Neuronal stem cell (in vitro differentiated cells): Measurements from ENCODE around the gene TMF1.

Experiments
- DNase-seq: peaks from one replicate; pipeline ENCODE4 v3.0.0-alpha.2; 2013; ENCODE audit warnings: low spot score
- H2AFZ ChIP-seq: one replicate; pipeline ENCODE4 v1.6.1; 2013; ENCODE audit warnings: mild to moderate bottlenecking, low read length, inconsistent platforms
- H2AK5ac ChIP-seq: 2 replicates; pipeline ENCODE4 v1.6.1; 2013; ENCODE audit warnings: low read depth, mild to moderate bottlenecking, inconsistent platforms, low read length, moderate library complexity, mixed read lengths
- H2BK120ac ChIP-seq: 2 replicates; pipeline ENCODE4 v1.6.1; 2013; ENCODE audit warnings: low read depth, mild to moderate bottlenecking, inconsistent platforms, low read length, moderate library complexity, mixed read lengths
- H2BK12ac ChIP-seq: one replicate; pipeline ENCODE4 v1.6.1; 2013; ENCODE audit warnings: low read length, inconsistent platforms
- H2BK15ac ChIP-seq: 2 replicates; pipeline ENCODE4 v1.6.1; 2013; ENCODE audit warnings: mild to moderate bottlenecking, low read length, inconsistent platforms, mixed read lengths
- H2BK5ac ChIP-seq: one replicate; pipeline ENCODE4 v1.6.1; 2013; ENCODE audit warnings: inconsistent platforms, mild to moderate bottlenecking, low read length, moderate library complexity
- H3K14ac ChIP-seq: one replicate; pipeline ENCODE4 v1.6.1; 2013; ENCODE audit warnings: low read length, inconsistent platforms
- H3K18ac ChIP-seq: 2 replicates; pipeline ENCODE4 v1.6.1; 2013; ENCODE audit warnings: low read length, inconsistent platforms
- H3K23ac ChIP-seq: 2 replicates; pipeline ENCODE4 v1.6.1; 2013; ENCODE audit warnings: low read depth, mild to moderate bottlenecking, mixed read lengths, low read length, inconsistent platforms; ENCODE audit not compliant: poor library complexity
- H3K27ac ChIP-seq: replicated peaks from 3 replicates; pipeline ENCODE4 v1.5.1; 2013; ENCODE audit warnings: low read length, inconsistent platforms
- H3K27me3 ChIP-seq, 3 experiments: 2 replicates each; pipeline ENCODE4 v1.6.1; 2013; ENCODE audit warnings: low read length in 3 of 3, mild to moderate bottlenecking in 2 of 3, inconsistent platforms in 1 of 3, low read depth in 1 of 3, mixed read lengths in 1 of 3, moderate library complexity in 1 of 3; ENCODE audit not compliant: control insufficient read depth in 3 of 3, insufficient read depth in 3 of 3
- H3K36me3 ChIP-seq, 2 donors: replicated peaks in 1 of 2; 2 replicates each; pipeline ENCODE4 v1.6.1; 2013; ENCODE audit warnings: low read length in 2 of 2; ENCODE audit not compliant: control insufficient read depth in 2 of 2, insufficient read depth in 2 of 2
- H3K4ac ChIP-seq: 2 replicates; pipeline ENCODE4 v1.6.1; 2013; ENCODE audit warnings: inconsistent platforms, mild to moderate bottlenecking, low read length, moderate library complexity
- H3K4me1 ChIP-seq, 2 donors: 1 replicate in 1 of 2; 2 replicates in 1 of 2; pipeline ENCODE4 v1.6.1; 2013; ENCODE audit warnings: low read length in 2 of 2, low read depth in 1 of 2; ENCODE audit not compliant: control insufficient read depth in 2 of 2, insufficient read depth in 1 of 2
- H3K4me2 ChIP-seq: one replicate; pipeline ENCODE4 v1.6.1; 2013; ENCODE audit warnings: mild to moderate bottlenecking, low read length, inconsistent platforms; ENCODE audit not compliant: insufficient read depth, poor library complexity, severe bottlenecking
- H3K4me3 ChIP-seq, 2 donors: 2 replicates each; pipeline ENCODE4 v1.5.1; 2013; ENCODE audit warnings: low read length in 2 of 2, mild to moderate bottlenecking in 2 of 2, inconsistent platforms in 1 of 2, moderate library complexity in 1 of 2
- H3K79me1 ChIP-seq: one replicate; pipeline ENCODE4 v1.6.1; 2013; ENCODE audit warnings: low read depth, mild to moderate bottlenecking, inconsistent platforms, low read length, moderate library complexity
- H3K9ac ChIP-seq: one replicate; pipeline ENCODE4 v1.6.1; 2013; ENCODE audit warnings: mild to moderate bottlenecking, low read depth, low read length, inconsistent platforms; ENCODE audit not compliant: poor library complexity
- H3K9me3 ChIP-seq, 2 donors: replicated peaks in 1 of 2; 2 replicates each; pipeline versions ENCODE3 to v1.6.1; 2013; ENCODE audit warnings: low read length in 2 of 2, mild to moderate bottlenecking in 2 of 2, inconsistent platforms in 1 of 2, low read depth in 1 of 2, mixed read lengths in 1 of 2, moderate library complexity in 1 of 2; ENCODE audit not compliant: control insufficient read depth in 2 of 2, insufficient read depth in 1 of 2
- H4K8ac ChIP-seq: one replicate; pipeline ENCODE4 v1.6.1; 2013; ENCODE audit warnings: low read depth, mild to moderate bottlenecking, inconsistent platforms, low read length, moderate library complexity
- H4K91ac ChIP-seq: one replicate; pipeline ENCODE4 v1.6.1; 2013; ENCODE audit warnings: low read length, low read depth, mild to moderate bottlenecking, inconsistent platforms; ENCODE audit not compliant: poor library complexity
- WGBS, 2 donors: extraction: QIAGEN DNeasy Blood & Tissue Kit; methylation state at CpG; one replicate each; pipeline ENCODE4 v1.1.7; 2013; ENCODE audit warnings: missing lambda C conversion rate in 2 of 2, mixed read lengths in 1 of 2; ENCODE audit not compliant: insufficient read length in 2 of 2, insufficient replicate concordance in 1 of 2; ENCODE audit errors: extremely low coverage in 2 of 2; 5-methylcytosine and 5-hydroxymethylcytosine counted together

The TMF1 gene

DNA sequence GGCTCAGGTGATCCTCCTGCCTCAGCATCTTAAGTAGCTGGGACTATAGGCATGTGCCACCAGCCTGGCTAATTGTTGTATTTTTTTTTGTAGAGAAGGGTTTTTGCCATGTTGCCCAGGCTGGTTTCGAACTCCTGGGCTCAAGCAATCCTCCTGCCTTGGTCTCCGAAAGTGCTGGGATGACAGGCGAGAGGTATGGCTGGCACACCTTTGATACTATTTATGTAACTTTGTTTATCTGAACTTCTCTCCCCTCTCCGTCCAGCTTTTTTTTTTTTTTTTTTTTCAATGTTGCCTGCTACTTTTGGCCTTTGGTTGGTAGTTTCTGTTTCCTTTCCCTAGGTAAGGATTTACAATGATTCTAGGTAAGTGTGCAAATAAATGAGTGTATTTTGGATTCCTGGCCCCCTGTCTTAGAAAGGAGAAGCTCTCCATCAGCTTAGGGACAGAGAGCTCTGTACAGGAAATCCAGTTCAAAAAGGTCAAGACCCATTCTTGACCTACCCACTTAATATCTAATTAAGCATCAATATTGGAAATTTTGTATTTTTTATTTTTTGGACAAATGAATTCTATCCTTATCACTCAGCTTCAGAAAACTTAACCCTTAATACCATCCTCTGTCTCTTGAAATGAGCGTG lies 39.4 kb upstream of the TMF1 start:
- H3K79me1 ChIP-seq, result no peaks in the 10 kb centered on the region
- no peak overlapping the region for H2BK5ac ChIP-seq
- no peak overlapping the region for H3K18ac ChIP-seq
- no peak overlapping the region for H4K8ac ChIP-seq
- no peak overlapping the region for H2BK12ac ChIP-seq
- peaks cover 7 to 11% of the 10 kb centered on the region in 2 donors for H3K4me1 ChIP-seq
- no peak overlapping the region for H3K14ac ChIP-seq
- H3K4me2 ChIP-seq, result no peak overlapping the region
- H4K91ac ChIP-seq, result no peak overlapping the region
- peak overlapping the region; percentile 59 for H3K27ac ChIP-seq
- no peaks in the 10 kb centered on the region for H3K9me3 ChIP-seq
- no peak overlapping the region for H2BK15ac ChIP-seq
- WGBS, 2 donors, result no CpG with 5 or more reads among the region's 5 CpGs
- DNase-seq, result no peak
- no peak overlapping the region for H2BK120ac ChIP-seq
- H3K27me3 ChIP-seq, result no peaks in the 10 kb centered on the region
- no peak overlapping the region for H2AFZ ChIP-seq
- H3K23ac ChIP-seq, result no peak overlapping the region
- peaks cover 0 to 10% of the 10 kb centered on the region in 2 donors for H3K36me3 ChIP-seq
- H3K4ac ChIP-seq, result no peak overlapping the region
- H2AK5ac ChIP-seq, result no peak overlapping the region
- no peak overlapping the region for H3K4me3 ChIP-seq
- H3K9ac ChIP-seq, result no peak overlapping the region

DNA sequence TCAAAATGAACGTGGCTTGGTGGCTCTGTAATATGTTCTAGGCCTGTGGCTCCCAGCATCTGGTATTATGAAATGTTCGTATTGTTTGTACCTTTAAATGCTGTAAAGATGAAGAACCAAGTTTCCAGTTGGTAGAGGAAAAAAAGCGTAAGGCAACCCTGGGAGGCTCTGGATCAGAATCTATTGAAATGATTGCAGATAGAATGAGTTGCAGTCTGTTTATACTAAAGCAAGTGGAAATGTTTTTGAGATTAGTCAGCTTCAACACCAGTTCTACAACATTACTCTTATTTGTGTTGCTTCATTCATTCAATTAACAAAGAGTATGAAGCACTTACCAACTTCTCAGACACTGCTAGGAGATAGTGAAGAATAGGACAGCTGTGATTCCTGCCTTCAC lies 37.9 kb upstream of the TMF1 start:
- no peaks in the 10 kb centered on the region for H3K9me3 ChIP-seq
- no peak overlapping the region for H4K91ac ChIP-seq
- H3K27ac ChIP-seq, result no peak overlapping the region
- peaks cover 16 to 18% of the 10 kb centered on the region in 2 donors for H3K4me1 ChIP-seq
- no peak overlapping the region for H3K18ac ChIP-seq
- no peak overlapping the region for H3K9ac ChIP-seq
- no peak overlapping the region for H3K14ac ChIP-seq
- no peak overlapping the region for H2AK5ac ChIP-seq
- H3K23ac ChIP-seq, result no peak overlapping the region
- H2BK12ac ChIP-seq, result no peak overlapping the region
- no peak overlapping the region for H2BK5ac ChIP-seq
- no peak overlapping the region for H2BK120ac ChIP-seq
- H3K79me1 ChIP-seq, result no peaks in the 10 kb centered on the region
- H4K8ac ChIP-seq, result no peak overlapping the region
- H3K4me2 ChIP-seq, result no peak overlapping the region
- no CpG with 5 or more reads among the region's 3 CpGs for WGBS, 2 donors
- no peak for DNase-seq
- no peak overlapping the region for H2AFZ ChIP-seq
- H3K27me3 ChIP-seq, result no peaks in the 10 kb centered on the region
- no peak overlapping the region for H3K4ac ChIP-seq
- no peak overlapping the region for H2BK15ac ChIP-seq
- H3K36me3 ChIP-seq, result peaks cover 0 to 8% of the 10 kb centered on the region in 2 donors
- H3K4me3 ChIP-seq, result no peak overlapping the region

DNA sequence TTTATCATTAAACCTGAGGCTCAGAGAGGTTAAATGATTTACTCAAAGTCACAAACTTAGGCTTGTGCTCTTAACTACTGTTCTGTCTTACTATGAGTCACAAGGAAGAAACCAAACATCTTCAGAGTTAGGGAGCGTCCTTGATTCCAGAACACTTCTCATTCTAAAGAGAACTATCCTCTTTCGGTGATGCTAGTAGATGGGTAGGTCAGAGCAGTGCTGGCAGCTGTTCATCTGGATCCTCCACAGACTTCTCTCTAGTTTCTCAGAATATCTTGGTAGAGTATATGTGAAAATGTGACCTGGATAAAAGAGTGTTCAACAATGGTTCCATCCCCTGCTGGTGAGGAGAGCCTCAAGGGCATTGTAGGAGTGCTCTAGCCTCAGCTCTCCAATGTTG lies 35.9 kb upstream of the TMF1 start:
- H3K9ac ChIP-seq, result no peak overlapping the region
- H2AFZ ChIP-seq, result no peak overlapping the region
- H2BK120ac ChIP-seq, result no peak overlapping the region
- no peaks in the 10 kb centered on the region for H3K9me3 ChIP-seq
- H3K27ac ChIP-seq, result no peak overlapping the region
- no peaks in the 10 kb centered on the region for H3K27me3 ChIP-seq
- H2BK12ac ChIP-seq, result no peak overlapping the region
- H3K4ac ChIP-seq, result no peak overlapping the region
- H4K8ac ChIP-seq, result no peak overlapping the region
- H3K79me1 ChIP-seq, result no peaks in the 10 kb centered on the region
- WGBS, 2 donors, result no CpG with 5 or more reads among the region's 2 CpGs
- H4K91ac ChIP-seq, result no peak overlapping the region
- H2BK5ac ChIP-seq, result no peak overlapping the region
- no peak overlapping the region for H3K4me3 ChIP-seq
- no peak overlapping the region for H2BK15ac ChIP-seq
- H3K36me3 ChIP-seq, result peaks cover 0 to 4% of the 10 kb centered on the region in 2 donors
- DNase-seq, result no peak
- H3K14ac ChIP-seq, result no peak overlapping the region
- H3K23ac ChIP-seq, result no peak overlapping the region
- H2AK5ac ChIP-seq, result no peak overlapping the region
- H3K18ac ChIP-seq, result no peak overlapping the region
- peaks cover 21 to 28% of the 10 kb centered on the region in 2 donors for H3K4me1 ChIP-seq
- no peak overlapping the region for H3K4me2 ChIP-seq

DNA sequence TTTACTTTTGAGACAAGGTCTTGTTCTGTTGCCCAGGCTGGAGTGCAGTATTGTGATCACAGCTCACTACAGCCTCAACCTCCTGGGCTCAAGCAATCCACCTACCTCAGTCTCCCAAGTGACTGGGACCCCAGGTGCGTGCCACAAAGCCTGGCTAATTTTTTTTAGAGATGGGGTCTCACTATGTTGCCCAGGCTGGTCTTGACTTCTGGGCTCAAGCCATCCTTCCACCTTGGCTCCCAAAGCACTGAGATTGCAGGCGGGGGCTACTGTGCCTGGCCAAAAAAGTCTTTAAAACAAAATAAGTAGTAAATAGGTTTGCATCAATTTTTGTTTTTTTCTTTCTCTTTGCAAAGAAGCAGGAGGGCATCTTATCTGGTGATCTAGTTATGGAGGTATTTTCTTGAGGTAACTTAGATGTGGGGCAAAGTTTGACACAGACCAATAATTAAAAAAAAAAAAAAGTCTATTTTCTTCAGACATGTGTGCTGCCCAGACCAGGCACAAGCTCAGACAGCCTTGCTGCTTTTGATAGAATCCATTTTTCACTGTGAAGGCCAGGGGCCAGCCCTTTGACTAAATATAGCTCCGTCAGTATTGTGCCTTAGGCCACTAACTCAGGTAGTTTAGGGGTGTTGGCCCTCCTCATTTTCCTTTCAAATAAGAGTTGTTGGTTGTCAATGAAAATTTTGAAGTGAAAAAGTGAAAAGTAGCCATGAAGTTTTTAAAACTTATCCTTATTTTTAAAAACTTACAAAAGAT lies 35.1 kb upstream of the TMF1 start:
- Histone ChIP-seq H3K4me3 (no peak overlapping the region), H2AFZ (no peak overlapping the region), H3K27me3 (no peaks in the 10 kb centered on the region), H3K4ac (no peak overlapping the region), H2BK120ac (no peak overlapping the region), H3K18ac (no peak overlapping the region), H3K36me3 (peaks cover 0 to 4% of the 10 kb centered on the region in 2 donors), H3K79me1 (no peaks in the 10 kb centered on the region), H3K4me1 (peaks cover 20 to 28% of the 10 kb centered on the region in 2 donors), H2AK5ac (no peak overlapping the region), H3K4me2 (no peak overlapping the region), H2BK12ac (no peak overlapping the region), H4K8ac (no peak overlapping the region), H3K27ac (no peak overlapping the region), H3K14ac (no peak overlapping the region), H4K91ac (no peak overlapping the region), H3K9ac (no peak overlapping the region), H2BK5ac (no peak overlapping the region), H2BK15ac (no peak overlapping the region), H3K23ac (no peak overlapping the region), H3K9me3 (no peaks in the 10 kb centered on the region)
- WGBS, 2 donors, result no CpG with 5 or more reads among the region's 3 CpGs
- DNase-seq, result no peak
